K562 (cell line): ENCODE measurements around the gene PGAP2. TPM values are rescaled to one million over a fixed set of nuclear protein-coding genes. Genes with fewer than 3 reads are reported as not detected.

Experiments used
- CHCHD3 ChIP-seq: fragments of 250-450 bp; sonication (Bioruptor Pico); IDR thresholded peaks from 2 replicates; pipeline ENCODE4 v2.1.2; 2022; ENCODE audit warnings: mild to moderate bottlenecking
- ETV5 ChIP-seq: sonication (generic); formaldehyde crosslinking; IDR thresholded peaks from 2 replicates; pipeline ENCODE4 v1.4.0; 2020; ENCODE audit warnings: low read depth, mild to moderate bottlenecking, missing genetic modification reagents
- FUS ChIP-seq: fragments of 200-400 bp; formaldehyde crosslinking; optimal IDR thresholded peaks from 2 replicates; pipeline ENCODE3; 2017; ENCODE audit warnings: low read depth, low read length
- HNRNPH1 ChIP-seq: fragments of 200-400 bp; formaldehyde crosslinking; optimal IDR thresholded peaks from 2 replicates; pipeline ENCODE3; 2017; ENCODE audit warnings: low read depth, mild to moderate bottlenecking, low read length, moderate library complexity
- SFPQ ChIP-seq: fragments of 200-400 bp; formaldehyde crosslinking; IDR thresholded peaks from 2 replicates; pipeline ENCODE4 v1.6.1; 2017; ENCODE audit warnings: mild to moderate bottlenecking, low read depth, low read length, moderate library complexity
- THRAP3 ChIP-seq: fragments of 450-650 bp; IDR thresholded peaks from 2 replicates; pipeline ENCODE4 v1.6.1; 2016; ENCODE audit warnings: mild to moderate bottlenecking, inconsistent platforms, borderline replicate concordance
- ZNF395 ChIP-seq: fragments of 200-800 bp; sonication (Bioruptor generic); IDR thresholded peaks from 2 replicates; pipeline ENCODE4 v1.6.1; 2017; ENCODE audit warnings: missing genetic modification characterization, missing compliant biosample characterization
- ZNF41 ChIP-seq: fragments of 250-450 bp; sonication (Bioruptor Pico); conservative IDR thresholded peaks from 2 replicates; pipeline ENCODE4 v1.4.0; 2020; ENCODE audit warnings: mild to moderate bottlenecking
- ZNF695 ChIP-seq: fragments of 450-650 bp; formaldehyde crosslinking; IDR thresholded peaks from 2 replicates; pipeline ENCODE4 v1.4.0; 2020; ENCODE audit warnings: mild to moderate bottlenecking, moderate library complexity
- ZZZ3 ChIP-seq: fragments of 450-650 bp; IDR thresholded peaks from 2 replicates; pipeline ENCODE4 v1.6.1; 2016; ENCODE audit warnings: antibody characterized with exemption, mild to moderate bottlenecking, moderate library complexity
- polyA plus RNA-seq, 8 experiments: library from polyadenylated mRNA; depleted of rRNA in 4 of 8; stranded (reverse) in 5 of 8; unstranded in 3 of 8; fragments of >200 nt; fragmentation: Nextera tagmentation in 2 of 8; fragmentation: Illumina TruSeq in 1 of 8; extraction: Ambion mirVana in 2 of 8; extraction: Trizol in 1 of 8; gene quantifications; 2 replicates each; pipeline versions ENCODE4 v1.2.1 to v1.2.3, GENCODE V29; 2011 to 2014; ENCODE audit warnings: inconsistent platforms in 1 of 8, missing spikeins in 1 of 8
- total RNA-seq, 7 experiments: library from RNA; depleted of rRNA in 6 of 7; stranded (reverse); fragments of >200 nt in 6 of 7; fragmentation: Illumina TruSeq in 2 of 7; extraction: Trizol in 2 of 7; gene quantifications; 2 replicates each; pipeline versions ENCODE4 v1.2.1 to v1.2.3, GENCODE V29; 2011 to 2021; ENCODE audit warnings: low replicate concordance in 1 of 7
- TF ChIP-seq, protein P1 (sequence below): fragments of 450-650 bp; conservative IDR thresholded peaks from 2 replicates; pipeline ENCODE4 v1.6.1; 2016; ENCODE audit warnings: missing genetic modification characterization, low read depth, mild to moderate bottlenecking, missing compliant biosample characterization, moderate library complexity
- TF ChIP-seq, protein P2 (sequence below): fragments of 250-450 bp; sonication (Bioruptor Pico); IDR thresholded peaks from 2 replicates; pipeline ENCODE4 v1.8.0; 2022; ENCODE audit warnings: moderate library complexity, mild to moderate bottlenecking, inconsistent platforms
- TF ChIP-seq, protein P3 (sequence below): fragments of 450-650 bp; IDR thresholded peaks from 2 replicates; pipeline ENCODE4 v1.6.1; 2016; ENCODE audit warnings: low read depth

PGAP2 gene
- total and polyA plus RNA-seq, 9 of the 15 experiments (the other 6 are each of a cell fraction or from before 2014, with no cell fraction given) = 17.9 to 47.2 (median 33.7) TPM

- TF ChIP-seq CHCHD3 = no peak
- TF ChIP-seq, protein P1, sequence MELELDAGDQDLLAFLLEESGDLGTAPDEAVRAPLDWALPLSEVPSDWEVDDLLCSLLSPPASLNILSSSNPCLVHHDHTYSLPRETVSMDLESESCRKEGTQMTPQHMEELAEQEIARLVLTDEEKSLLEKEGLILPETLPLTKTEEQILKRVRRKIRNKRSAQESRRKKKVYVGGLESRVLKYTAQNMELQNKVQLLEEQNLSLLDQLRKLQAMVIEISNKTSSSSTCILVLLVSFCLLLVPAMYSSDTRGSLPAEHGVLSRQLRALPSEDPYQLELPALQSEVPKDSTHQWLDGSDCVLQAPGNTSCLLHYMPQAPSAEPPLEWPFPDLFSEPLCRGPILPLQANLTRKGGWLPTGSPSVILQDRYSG (tag) = no peak
- TF ChIP-seq, protein P2, sequence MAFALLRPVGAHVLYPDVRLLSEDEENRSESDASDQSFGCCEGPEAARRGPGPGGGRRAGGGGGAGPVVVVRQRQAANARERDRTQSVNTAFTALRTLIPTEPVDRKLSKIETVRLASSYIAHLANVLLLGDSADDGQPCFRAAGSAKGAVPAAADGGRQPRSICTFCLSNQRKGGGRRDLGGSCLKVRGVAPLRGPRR (CRISPR knock-in tag) = no peak
- no peak for TF ChIP-seq ZNF695 (CRISPR knock-in tag)
- TF ChIP-seq FUS = no peak
- peak; percentile 83 for TF ChIP-seq ZNF395 (CRISPR knock-in tag)
- no peak for TF ChIP-seq ZNF41 (CRISPR knock-in tag)
- no peak for TF ChIP-seq HNRNPH1
- 0 out of 2 replicates have a peak, but pooled peaks have one; percentile 37 for TF ChIP-seq THRAP3
- TF ChIP-seq SFPQ = no peak
- TF ChIP-seq ZZZ3 = no peak
- no peak for TF ChIP-seq ETV5 (CRISPR knock-in tag)
- TF ChIP-seq, protein P3, sequence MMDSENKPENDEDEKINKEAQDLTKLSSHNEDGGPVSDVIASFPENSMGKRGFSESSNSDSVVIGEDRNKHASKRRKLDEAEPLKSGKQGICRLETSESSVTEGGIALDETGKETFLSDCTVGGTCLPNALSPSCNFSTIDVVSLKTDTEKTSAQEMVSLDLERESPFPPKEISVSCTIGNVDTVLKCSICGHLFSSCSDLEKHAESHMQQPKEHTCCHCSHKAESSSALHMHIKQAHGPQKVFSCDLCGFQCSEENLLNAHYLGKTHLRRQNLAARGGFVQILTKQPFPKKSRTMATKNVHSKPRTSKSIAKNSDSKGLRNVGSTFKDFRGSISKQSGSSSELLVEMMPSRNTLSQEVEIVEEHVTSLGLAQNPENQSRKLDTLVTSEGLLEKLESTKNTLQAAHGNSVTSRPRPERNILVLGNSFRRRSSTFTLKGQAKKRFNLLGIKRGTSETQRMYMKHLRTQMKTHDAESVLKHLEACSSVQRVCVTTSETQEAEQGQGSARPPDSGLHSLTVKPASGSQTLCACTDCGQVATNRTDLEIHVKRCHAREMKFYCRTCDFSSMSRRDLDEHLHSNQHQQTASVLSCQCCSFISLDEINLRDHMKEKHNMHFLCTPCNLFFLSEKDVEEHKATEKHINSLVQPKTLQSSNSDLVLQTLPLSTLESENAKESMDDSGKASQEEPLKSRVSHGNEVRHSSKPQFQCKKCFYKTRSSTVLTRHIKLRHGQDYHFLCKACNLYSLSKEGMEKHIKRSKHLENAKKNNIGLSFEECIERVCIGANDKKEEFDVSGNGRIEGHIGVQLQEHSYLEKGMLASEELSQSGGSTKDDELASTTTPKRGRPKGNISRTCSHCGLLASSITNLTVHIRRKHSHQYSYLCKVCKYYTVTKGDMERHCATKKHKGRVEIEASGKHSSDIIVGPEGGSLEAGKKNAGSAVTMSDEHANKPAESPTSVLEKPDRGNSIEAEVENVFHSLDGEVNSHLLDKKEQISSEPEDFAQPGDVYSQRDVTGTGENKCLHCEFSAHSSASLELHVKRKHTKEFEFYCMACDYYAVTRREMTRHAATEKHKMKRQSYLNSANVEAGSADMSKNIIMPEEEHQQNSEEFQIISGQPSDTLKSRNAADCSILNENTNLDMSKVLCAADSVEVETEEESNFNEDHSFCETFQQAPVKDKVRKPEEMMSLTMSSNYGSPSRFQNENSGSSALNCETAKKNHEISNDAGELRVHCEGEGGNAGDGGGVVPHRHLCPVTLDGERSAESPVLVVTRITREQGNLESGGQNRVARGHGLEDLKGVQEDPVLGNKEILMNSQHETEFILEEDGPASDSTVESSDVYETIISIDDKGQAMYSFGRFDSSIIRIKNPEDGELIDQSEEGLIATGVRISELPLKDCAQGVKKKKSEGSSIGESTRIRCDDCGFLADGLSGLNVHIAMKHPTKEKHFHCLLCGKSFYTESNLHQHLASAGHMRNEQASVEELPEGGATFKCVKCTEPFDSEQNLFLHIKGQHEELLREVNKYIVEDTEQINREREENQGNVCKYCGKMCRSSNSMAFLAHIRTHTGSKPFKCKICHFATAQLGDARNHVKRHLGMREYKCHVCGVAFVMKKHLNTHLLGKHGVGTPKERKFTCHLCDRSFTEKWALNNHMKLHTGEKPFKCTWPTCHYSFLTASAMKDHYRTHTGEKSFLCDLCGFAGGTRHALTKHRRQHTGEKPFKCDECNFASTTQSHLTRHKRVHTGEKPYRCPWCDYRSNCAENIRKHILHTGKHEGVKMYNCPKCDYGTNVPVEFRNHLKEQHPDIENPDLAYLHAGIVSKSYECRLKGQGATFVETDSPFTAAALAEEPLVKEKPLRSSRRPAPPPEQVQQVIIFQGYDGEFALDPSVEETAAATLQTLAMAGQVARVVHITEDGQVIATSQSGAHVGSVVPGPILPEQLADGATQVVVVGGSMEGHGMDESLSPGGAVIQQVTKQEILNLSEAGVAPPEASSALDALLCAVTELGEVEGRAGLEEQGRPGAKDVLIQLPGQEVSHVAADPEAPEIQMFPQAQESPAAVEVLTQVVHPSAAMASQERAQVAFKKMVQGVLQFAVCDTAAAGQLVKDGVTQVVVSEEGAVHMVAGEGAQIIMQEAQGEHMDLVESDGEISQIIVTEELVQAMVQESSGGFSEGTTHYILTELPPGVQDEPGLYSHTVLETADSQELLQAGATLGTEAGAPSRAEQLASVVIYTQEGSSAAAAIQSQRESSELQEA = no peak
Observed at GRCh38 chr11:3841426-3842350, 33.3 kb downstream of the PGAP2 start (continued).
